Heart right ventricle (tissue), 16 donors: ENCODE measurements around the gene MBP. TPM values are rescaled to one million over a fixed set of nuclear protein-coding genes. Genes with fewer than 3 reads are reported as not detected.

Experiments
- ATAC-seq, 8 donors: fragments of 200-7000 bp; cut with Tn5 transposase; one replicate each; pipeline ENCODE4 v1.9.1; 2020; ENCODE audit warnings: mild to moderate bottlenecking in 8 of 8, moderate library complexity in 8 of 8, moderate number of reproducible peaks in 1 of 8
- DNase-seq, 2 donors: peaks; one replicate each; pipeline ENCODE4 v3.0.0-alpha.2; 2020
- H3K27ac ChIP-seq, 10 donors: fragments of 200-600 bp; sonication (generic) in 2 of 10; one replicate each; pipeline versions ENCODE4 v1.5.0 to v1.8.0; 2020 to 2022; ENCODE audit warnings: mild to moderate bottlenecking in 3 of 10
- H3K27me3 ChIP-seq, 7 donors: fragments of 200-600 bp; one replicate each; pipeline ENCODE4 v1.8.0; 2021 to 2022; ENCODE audit warnings: mild to moderate bottlenecking in 2 of 7
- H3K36me3 ChIP-seq, 9 donors: fragments of 200-600 bp; sonication (generic) in 1 of 9; one replicate each; pipeline versions ENCODE4 v1.5.0 to v1.8.0; 2020 to 2022; ENCODE audit warnings: mild to moderate bottlenecking in 2 of 9
- H3K4me1 ChIP-seq, 9 donors: fragments of 200-600 bp; sonication (generic) in 1 of 9; one replicate each; pipeline versions ENCODE4 v1.5.0 to v1.8.0; 2020 to 2022; ENCODE audit warnings: mild to moderate bottlenecking in 4 of 9
- H3K4me3 ChIP-seq, 10 donors: fragments of 200-600 bp; sonication (generic) in 2 of 10; one replicate each; pipeline versions ENCODE4 v1.5.0 to v1.8.0; 2020 to 2022; ENCODE audit warnings: mild to moderate bottlenecking in 7 of 10, moderate library complexity in 2 of 10
- H3K9me3 ChIP-seq, 11 donors: fragments of 200-600 bp in 10 of 11; sonication (generic) in 2 of 11; one replicate each; pipeline versions ENCODE4 v1.5.0 to v1.8.0; 2013 to 2022; ENCODE audit warnings: mild to moderate bottlenecking in 2 of 11, control low read depth in 1 of 11, moderate library complexity in 1 of 11
- CTCF ChIP-seq, 9 donors: fragments of 200-600 bp; sonication (generic) in 2 of 9; IDR thresholded peaks; one replicate each; pipeline versions ENCODE4 v1.5.0 to v1.8.0; 2021 to 2022; ENCODE audit warnings: antibody characterized with exemption in 9 of 9, mild to moderate bottlenecking in 5 of 9, moderate library complexity in 1 of 9
- WGBS, 2 donors: extraction: QIAGEN DNeasy Blood & Tissue Kit; methylation state at CpG; one replicate each; pipeline ENCODE4 v1.1.7; 2013; ENCODE audit warnings: inconsistent platforms in 1 of 2; 5-methylcytosine and 5-hydroxymethylcytosine counted together
- intact Hi-C, 10 donors: fragments of 100-400 bp; cut with DNase I; formaldehyde crosslinking; loops; one replicate each; pipeline versions ENCODE4 v1.11.1 to v1.14.2; 2022
- polyA plus RNA-seq, 2 donors: library from polyadenylated mRNA; stranded (reverse); fragments of 200-250 nt; gene quantifications; one replicate each; pipeline ENCODE4 v1.2.3, GENCODE V29; 2013
- total RNA-seq, 10 donors: library from RNA; stranded (reverse); fragmentation: NEBNext Ultra II Directional in 3 of 10; extraction: Animal tissue kit (Norgen Biotek cat#: 25700) in 3 of 10; gene quantifications; one replicate each; pipeline versions ENCODE4 v1.2.1 to v1.2.4, GENCODE V29; 2021 to 2023
- donor health status: Arrhythmogenic right ventricular cardiomyopathy.
- donor health status: ischemic (EF 13 %, LVEDD 7.1; RV severe dilation, severe dysfunction).
- donor health status: healthy with polysubstance abuse.
- donor health status: DM: no; HTN: yes; CAD: no.
- donor health status: DM: no; HTN: no; CAD: no.
- donor health status: ischemic (EF 25% LVEDD 6.9; RV normal size, moderate dysfunction).
- donor health status: ischemic (EF 25% LVEDD 5.7; RV mildly dilated, moderate dysfunction).
- donor health status: healthy.
- donor health status: DM: yes; HTN: yes; CAD: no.
- donor health status: Ischemic cardiomyopathy.
- donor health status: ischemic (EF 35%, LVEDD 5.7; RV mildly dilated, moderate dysfunction).
- donor health status: nonischemic (EF 11% LVEDD 7.7; RV severe dilation, severe dysfunction).
- donor health status: DM: yes; HTN: yes; CAD: no.
- donor health status: PGD.
- donor health status: ischemic (EF 29% LVEDD 5.4; RV normal size, mild dysfunction).
- donor health status: nonischemic (EF 23%, LVEDD 6.1; RV moderate dilation, normal function).

Gene MBP
- total and polyA plus RNA-seq, 12 donors: 3.0 to 70.8 (median 43.9) TPM

- intact Hi-C loops: no loop called here
- DNase-seq: no peak
- no peak for TF ChIP-seq CTCF (IDR thresholded peaks at IDR 0.05)
- 98% methylated on average over 2 of the region's 2 CpGs for WGBS, 2 donors
- ATAC-seq: no peak
- Histone ChIP-seq H3K9me3 (peaks cover 0 to 8% (median 0%) of the 10 kb centered on the region in 11 donors), H3K27me3 (no peaks in the 10 kb centered on the region), H3K4me3 (no peak overlapping the region), H3K4me1 (peaks cover 0 to 9% (median 5%) of the 10 kb centered on the region in 9 donors), H3K36me3 (peaks cover 0 to 58% (median 24%) of the 10 kb centered on the region in 9 donors), H3K27ac (no peak overlapping the region)
Observed at GRCh38 chr18:76963936-76964335, 168.6 kb downstream of the MBP start.

GRCh38 chr18:76962851-76963250 is 169.7 kb downstream of the MBP start:
- ATAC-seq (no peak), DNase-seq (no peak)
- WGBS, 2 donors: 96% methylated on average over 1 of the region's 1 CpG
- no peaks in the 10 kb centered on the region for H3K27me3 ChIP-seq
- H3K4me3 ChIP-seq: no peak overlapping the region
- intact Hi-C loops: no loop called here
- peaks cover 0 to 16% (median 11%) of the 10 kb centered on the region in 9 donors for H3K4me1 ChIP-seq
- no peak overlapping the region for H3K27ac ChIP-seq
- no peak for TF ChIP-seq CTCF (IDR thresholded peaks at IDR 0.05)
- H3K36me3 ChIP-seq: peaks cover 0 to 59% (median 25%) of the 10 kb centered on the region in 9 donors
- peaks cover 0 to 8% (median 0%) of the 10 kb centered on the region in 11 donors for H3K9me3 ChIP-seq

GRCh38 chr18:76960528-76961035 is 172.0 kb downstream of the MBP start:
- Histone ChIP-seq H3K4me1 (peaks cover 0 to 18% (median 11%) of the 10 kb centered on the region in 9 donors), H3K9me3 (peaks cover 0 to 8% (median 0%) of the 10 kb centered on the region in 11 donors), H3K4me3 (no peak overlapping the region), H3K27me3 (no peaks in the 10 kb centered on the region), H3K36me3 (peaks cover 0 to 75% (median 42%) of the 10 kb centered on the region in 9 donors), H3K27ac (no peak overlapping the region)
- ATAC-seq (no peak), DNase-seq (no peak)
- intact Hi-C loops: no loop called here
- 96 to 97% methylated on average over 16 of the region's 16 CpGs for WGBS, 2 donors
- TF ChIP-seq CTCF (IDR thresholded peaks at IDR 0.05): no peak

- WGBS, 2 donors: 92 to 94% methylated on average over 8 of the region's 8 CpGs
Observed at GRCh38 chr18:76959605-76960004, 173.0 kb downstream of the MBP start.

More at GRCh38 chr18:76959605-76960004, 173.0 kb downstream of the MBP start:
- Histone ChIP-seq H3K36me3 (peaks cover 0 to 76% (median 42%) of the 10 kb centered on the region in 9 donors), H3K27ac (no peak overlapping the region), H3K4me3 (no peak overlapping the region), H3K27me3 (no peaks in the 10 kb centered on the region), H3K9me3 (peaks cover 0 to 8% (median 0%) of the 10 kb centered on the region in 11 donors), H3K4me1 (peaks cover 0 to 18% (median 11%) of the 10 kb centered on the region in 9 donors)
- no peak for DNase-seq
- no peak for ATAC-seq
- TF ChIP-seq CTCF (IDR thresholded peaks at IDR 0.05): no peak
- intact Hi-C loops: no loop called here
